ENCODE measurements around the gene RNF207.

Gene RNF207

GRCh38 chr1:6163191-6163972 is 42.5 kb upstream of the RNF207 start:
- no peak for TF ChIP-seq EZH2 (optimal IDR thresholded peaks at IDR 0.05; ENCODE audit: low read depth, low read length)
- no peak for TF ChIP-seq CTCF (IDR thresholded peaks at IDR 0.05; ENCODE audit: low read length)
- no peak for TF ChIP-seq EZH2phosphoT487 (IDR thresholded peaks at IDR 0.05; ENCODE audit: low read length)
- no peak overlapping the region for H3K4me2 ChIP-seq (ENCODE audit: low read depth, low read length)
- no peaks in the 10 kb centered on the region for H3K79me2 ChIP-seq (ENCODE audit: low read length)
- H3K9ac ChIP-seq (ENCODE audit: low read length) = no peak overlapping the region
- H2AFZ ChIP-seq (ENCODE audit: low read length) = no peak overlapping the region
- H3K9me2 ChIP-seq (replicated peaks; ENCODE audit: insufficient read depth, low read length) = no peaks in the 10 kb centered on the region
- no peaks in the 10 kb centered on the region for H4K20me1 ChIP-seq (ENCODE audit: insufficient read depth, low read length)
- H3K27ac ChIP-seq (ENCODE audit: low read length) = no peak overlapping the region
- H3K9me3 ChIP-seq (replicated peaks; ENCODE audit: insufficient read depth, low read length) = no peaks in the 10 kb centered on the region
- DNase-seq = no peak
- peaks cover 93% of the 10 kb centered on the region for H3K27me3 ChIP-seq (replicated peaks; ENCODE audit: insufficient read depth, low read length)
- no peak overlapping the region for H3K4me3 ChIP-seq (ENCODE audit: low read length)
- no peaks in the 10 kb centered on the region for H3K4me1 ChIP-seq (ENCODE audit: low read length)
- H3F3A ChIP-seq (ENCODE audit: insufficient read depth, low read length) = no peaks in the 10 kb centered on the region
- no peaks in the 10 kb centered on the region for H3K36me3 ChIP-seq (replicated peaks; ENCODE audit: insufficient read depth, low read length)

- no peak for DNase-seq
- H3K4me3 ChIP-seq (ENCODE audit: low read length) = no peak overlapping the region
- H3K9ac ChIP-seq (ENCODE audit: low read length) = no peak overlapping the region
- H3K9me2 ChIP-seq (replicated peaks; ENCODE audit: insufficient read depth, low read length) = no peaks in the 10 kb centered on the region
- no peaks in the 10 kb centered on the region for H3K4me1 ChIP-seq (ENCODE audit: low read length)
- no peaks in the 10 kb centered on the region for H3K36me3 ChIP-seq (replicated peaks; ENCODE audit: insufficient read depth, low read length)
- H3F3A ChIP-seq (ENCODE audit: insufficient read depth, low read length) = no peaks in the 10 kb centered on the region
- H3K9me3 ChIP-seq (replicated peaks; ENCODE audit: insufficient read depth, low read length) = no peaks in the 10 kb centered on the region
- H3K4me2 ChIP-seq (ENCODE audit: low read depth, low read length) = no peak overlapping the region
- TF ChIP-seq EZH2 (optimal IDR thresholded peaks at IDR 0.05; ENCODE audit: low read depth, low read length) = no peak
- TF ChIP-seq EZH2phosphoT487 (IDR thresholded peaks at IDR 0.05; ENCODE audit: low read length) = no peak
- TF ChIP-seq CTCF (IDR thresholded peaks at IDR 0.05; ENCODE audit: low read length) = no peak
- H4K20me1 ChIP-seq (ENCODE audit: insufficient read depth, low read length) = no peaks in the 10 kb centered on the region
- peaks cover 96% of the 10 kb centered on the region for H3K27me3 ChIP-seq (replicated peaks; ENCODE audit: insufficient read depth, low read length)
- H3K79me2 ChIP-seq (ENCODE audit: low read length) = no peaks in the 10 kb centered on the region
- no peak overlapping the region for H2AFZ ChIP-seq (ENCODE audit: low read length)
- no peak overlapping the region for H3K27ac ChIP-seq (ENCODE audit: low read length)
Observed at GRCh38 chr1:6163973-6164617, 41.8 kb upstream of the RNF207 start.

GRCh38 chr1:6165027-6165426 is 40.9 kb upstream of the RNF207 start:
- Histone ChIP-seq H4K20me1 (ENCODE audit: insufficient read depth, low read length) (no peaks in the 10 kb centered on the region), H3K4me1 (ENCODE audit: low read length) (no peaks in the 10 kb centered on the region), H2AFZ (ENCODE audit: low read length) (no peak overlapping the region), H3K79me2 (ENCODE audit: low read length) (no peaks in the 10 kb centered on the region), H3K27ac (ENCODE audit: low read length) (no peak overlapping the region), H3K27me3 (replicated peaks; ENCODE audit: insufficient read depth, low read length) (peaks cover 97% of the 10 kb centered on the region), H3F3A (ENCODE audit: insufficient read depth, low read length) (no peaks in the 10 kb centered on the region), H3K36me3 (replicated peaks; ENCODE audit: insufficient read depth, low read length) (no peaks in the 10 kb centered on the region), H3K9me2 (replicated peaks; ENCODE audit: insufficient read depth, low read length) (no peaks in the 10 kb centered on the region), H3K4me3 (ENCODE audit: low read length) (no peak overlapping the region), H3K4me2 (ENCODE audit: low read depth, low read length) (no peak overlapping the region), H3K9ac (ENCODE audit: low read length) (no peak overlapping the region), H3K9me3 (replicated peaks; ENCODE audit: insufficient read depth, low read length) (no peaks in the 10 kb centered on the region)
- DNase-seq = no peak
- TF ChIP-seq EZH2 (optimal IDR thresholded peaks at IDR 0.05; ENCODE audit: low read depth, low read length) (no peak), CTCF (IDR thresholded peaks at IDR 0.05; ENCODE audit: low read length) (no peak), EZH2phosphoT487 (IDR thresholded peaks at IDR 0.05; ENCODE audit: low read length) (no peak)
